A204.1 (cell line): ENCODE measurements around the gene ST7L.

ENCODE experiments used
- FAIRE-seq: peaks from 2 replicates; lab custom pipeline; 2012; peaks lifted over from hg19 to GRCh38; lab: Jason Lieb, UNC

ST7L gene

DNA sequence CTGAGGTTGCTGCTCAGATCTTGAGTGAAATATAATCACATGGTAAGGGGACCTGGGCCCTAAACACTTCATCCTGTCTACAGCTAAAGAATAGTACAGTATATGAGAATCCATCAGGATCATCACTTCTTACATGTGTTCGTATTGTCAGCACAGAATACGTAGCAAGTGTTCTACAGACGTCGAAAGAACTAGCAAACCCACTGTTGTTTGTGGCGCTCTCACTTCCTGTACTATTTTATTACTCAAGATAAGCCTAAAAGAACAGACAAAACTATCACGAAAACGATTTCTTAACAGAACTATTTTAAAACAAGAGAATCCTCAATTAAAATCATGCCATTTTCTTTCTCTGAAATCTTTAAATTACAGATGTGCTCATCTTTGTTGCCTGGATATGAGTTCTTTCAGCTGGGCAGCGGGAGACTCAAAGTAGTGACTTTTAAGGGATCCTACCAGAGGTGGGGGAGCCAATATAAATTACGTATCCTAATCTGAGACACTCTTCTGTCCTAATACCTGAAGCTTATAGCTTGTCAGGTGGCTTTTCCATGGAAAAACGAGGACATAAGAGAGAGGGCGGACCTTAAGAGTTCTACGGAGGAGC, 724 bp downstream of the ST7L start:
- no peak for FAIRE-seq

DNA sequence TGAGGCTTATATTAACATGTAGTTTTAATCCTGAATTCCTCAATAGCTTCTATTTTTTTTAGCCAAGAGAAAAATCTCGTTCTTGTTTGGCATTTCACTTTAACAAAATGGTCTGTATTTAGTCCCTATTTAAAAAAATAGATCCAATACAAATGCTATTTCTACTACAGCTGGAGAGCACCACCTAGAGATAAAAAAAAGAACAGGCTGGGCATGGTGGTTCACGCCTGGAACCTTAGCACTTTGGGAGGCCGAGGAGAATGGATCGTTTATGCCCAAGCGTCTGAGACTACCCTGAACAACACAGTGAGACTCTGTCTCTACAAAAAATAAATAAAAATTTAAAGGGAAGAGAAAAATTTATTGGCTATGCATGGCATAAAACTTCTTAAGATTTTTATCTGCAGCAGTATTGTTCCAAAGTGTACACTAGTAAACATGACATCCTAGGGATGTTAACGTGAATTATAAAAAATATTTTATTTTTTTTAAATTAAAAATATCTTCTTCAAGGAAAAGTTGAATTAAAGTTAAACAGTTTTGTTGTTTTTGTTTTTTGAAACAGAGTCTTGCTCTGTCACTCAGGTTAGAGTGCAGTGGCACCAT, 4.4 kb downstream of the ST7L start:
- FAIRE-seq = peak; percentile 66

DNA sequence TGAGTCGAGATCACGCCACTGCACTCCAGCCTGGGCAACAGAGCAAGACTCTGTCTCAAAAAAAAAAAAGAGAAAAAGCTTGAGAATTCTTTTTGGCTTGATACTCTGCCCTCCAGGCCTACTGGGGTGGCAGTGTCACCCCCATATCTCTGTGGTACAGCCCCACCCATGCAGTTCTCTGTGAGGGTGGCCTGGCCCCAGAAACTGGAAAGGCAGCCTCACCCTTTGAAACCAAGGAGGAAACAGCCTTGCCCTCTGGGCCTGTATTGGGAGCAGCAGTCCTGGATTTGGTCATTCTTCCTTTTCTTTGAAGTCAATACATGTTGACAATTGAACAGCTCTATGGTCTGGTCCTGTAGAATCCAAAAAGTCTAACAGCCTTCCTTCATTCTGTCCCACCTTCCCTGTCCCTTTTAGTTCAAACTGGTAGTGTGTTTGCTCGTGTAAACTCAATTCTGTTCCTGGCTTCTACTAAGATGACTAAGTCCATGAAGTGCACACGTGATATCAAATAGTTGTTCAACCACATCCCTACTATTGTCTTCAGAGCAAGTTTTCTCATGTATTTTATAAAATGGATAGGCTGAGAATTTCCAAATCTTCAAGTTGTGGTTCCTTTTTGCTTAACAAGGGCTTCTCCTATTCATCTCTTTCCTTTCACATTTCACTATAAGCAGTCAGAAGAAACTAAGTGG, 13.2 kb downstream of the ST7L start:
- FAIRE-seq = no peak

DNA sequence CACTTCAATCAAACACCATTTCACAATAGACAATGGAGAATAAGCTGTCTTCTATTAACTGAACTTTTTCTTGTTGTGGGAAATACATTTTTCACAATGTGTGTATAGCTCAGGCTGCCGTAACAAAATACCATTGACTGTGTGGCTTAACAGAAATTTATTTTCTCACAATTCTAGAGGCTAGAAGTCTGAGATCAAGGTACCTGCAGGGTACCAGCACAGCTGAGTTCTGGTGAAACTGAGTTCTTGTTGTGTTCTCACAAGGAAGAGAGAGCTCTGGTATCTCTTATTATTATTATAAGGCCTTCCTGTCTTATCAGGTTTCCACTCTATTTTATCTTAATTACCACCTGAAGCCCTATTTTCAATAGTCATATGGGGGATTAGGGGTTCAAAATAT, 15.4 kb downstream of the ST7L start:
- FAIRE-seq = no peak

DNA sequence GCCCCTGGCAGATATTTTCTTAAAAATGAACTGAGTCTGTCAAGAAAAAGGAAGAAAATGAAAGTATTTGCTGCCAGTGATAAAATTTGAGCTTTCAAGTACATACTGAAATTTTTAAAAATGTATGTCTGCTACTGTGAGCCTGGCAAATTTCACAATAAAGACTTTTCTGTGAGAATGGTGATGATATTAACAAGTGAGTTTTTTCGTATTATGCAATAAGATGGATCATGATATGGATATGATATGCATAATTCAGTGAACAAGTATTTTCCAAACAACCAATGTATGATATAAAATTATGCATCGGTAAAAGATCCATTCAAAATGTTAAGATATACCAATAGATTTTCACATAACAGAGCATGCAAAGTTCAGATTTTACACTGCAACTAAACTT, 15.9 kb downstream of the ST7L start:
- no peak for FAIRE-seq

DNA sequence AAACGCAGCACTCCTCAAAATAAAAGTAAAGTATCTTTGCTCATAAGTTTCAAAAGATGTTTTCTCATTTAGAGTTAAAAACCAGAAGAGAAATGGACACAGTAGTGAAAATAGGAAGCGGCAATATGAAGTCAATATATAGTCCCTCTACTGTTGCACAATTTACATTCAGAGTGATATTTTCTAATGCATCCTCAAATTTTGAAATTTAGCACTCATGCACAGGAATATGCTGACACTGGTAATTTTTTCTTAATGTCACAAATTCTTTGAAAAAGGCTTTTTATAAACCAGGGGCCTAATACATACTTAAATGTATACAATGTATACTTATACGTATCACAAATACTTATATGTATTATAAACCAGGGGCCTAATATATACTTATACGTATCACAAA, 19.5 kb downstream of the ST7L start:
- no peak for FAIRE-seq

DNA sequence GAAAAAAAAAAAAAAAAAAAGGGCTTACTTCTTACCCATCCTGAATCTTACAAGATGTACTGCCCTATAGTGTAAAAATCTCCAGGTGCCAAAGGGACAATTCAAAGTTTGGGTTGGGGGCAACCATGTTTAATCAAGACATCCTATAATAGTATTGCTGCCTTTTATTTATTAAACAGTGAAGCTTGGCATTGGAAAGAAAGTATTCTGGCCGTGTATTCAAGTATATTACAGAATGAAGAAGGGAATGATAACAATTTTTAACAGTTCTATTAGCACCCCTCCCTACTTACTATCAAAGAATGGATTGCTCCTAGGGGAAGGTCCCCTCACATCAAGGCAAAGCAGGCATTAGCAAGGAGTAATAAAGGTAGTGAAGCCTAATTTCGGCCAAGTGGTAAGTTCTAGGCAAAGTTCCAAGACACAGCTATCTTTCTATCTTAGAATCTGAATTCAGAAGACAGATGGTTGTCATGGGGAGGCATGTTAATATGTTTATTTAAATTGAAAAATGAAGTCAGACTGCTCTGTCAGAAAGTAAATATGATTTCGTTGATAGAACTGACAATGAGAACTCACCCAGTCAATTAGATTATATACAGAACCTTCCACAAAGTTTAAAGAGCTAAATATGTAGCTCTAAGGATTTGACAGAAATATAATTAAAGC, 24.6 kb downstream of the ST7L start:
- FAIRE-seq = no peak

DNA sequence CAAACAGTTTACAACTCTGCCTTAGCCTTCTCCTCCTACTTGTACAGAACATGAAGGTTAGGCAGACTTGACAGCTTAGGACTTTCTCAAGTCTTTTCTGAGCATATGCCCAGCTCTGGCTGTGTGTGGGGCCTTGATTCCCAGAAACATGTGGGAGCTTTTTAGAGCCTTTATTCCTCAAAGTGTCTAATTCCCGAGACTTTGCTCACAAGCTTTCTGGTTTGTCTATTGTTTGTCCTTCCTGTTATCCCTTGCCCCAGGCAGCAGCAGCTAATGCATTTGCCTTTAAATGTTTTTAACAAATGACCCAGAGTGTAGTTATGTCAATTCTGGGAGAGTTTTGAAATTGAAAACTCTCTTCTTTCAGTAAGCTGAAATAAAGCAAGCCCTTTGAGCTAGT, 29.2 kb downstream of the ST7L start:
- FAIRE-seq = no peak

DNA sequence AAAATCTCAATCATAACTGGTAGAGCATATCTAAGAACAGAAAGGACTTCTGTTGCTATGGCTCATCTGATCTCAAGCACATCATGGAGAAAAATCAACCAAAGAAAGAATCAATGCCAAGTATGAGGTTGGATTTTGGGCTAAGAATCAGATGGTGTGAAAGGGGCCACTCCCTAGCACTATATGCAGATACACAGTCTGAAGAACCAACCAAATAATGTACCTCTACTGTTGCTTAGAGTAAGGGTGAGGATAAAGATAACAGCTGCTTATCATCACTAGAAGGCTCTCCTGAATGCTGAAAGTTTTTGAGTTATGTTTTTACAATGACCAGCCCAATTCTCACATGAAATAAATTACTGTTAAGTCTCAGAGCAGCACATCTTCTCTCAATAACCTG, 35.6 kb downstream of the ST7L start:
- no peak for FAIRE-seq

DNA sequence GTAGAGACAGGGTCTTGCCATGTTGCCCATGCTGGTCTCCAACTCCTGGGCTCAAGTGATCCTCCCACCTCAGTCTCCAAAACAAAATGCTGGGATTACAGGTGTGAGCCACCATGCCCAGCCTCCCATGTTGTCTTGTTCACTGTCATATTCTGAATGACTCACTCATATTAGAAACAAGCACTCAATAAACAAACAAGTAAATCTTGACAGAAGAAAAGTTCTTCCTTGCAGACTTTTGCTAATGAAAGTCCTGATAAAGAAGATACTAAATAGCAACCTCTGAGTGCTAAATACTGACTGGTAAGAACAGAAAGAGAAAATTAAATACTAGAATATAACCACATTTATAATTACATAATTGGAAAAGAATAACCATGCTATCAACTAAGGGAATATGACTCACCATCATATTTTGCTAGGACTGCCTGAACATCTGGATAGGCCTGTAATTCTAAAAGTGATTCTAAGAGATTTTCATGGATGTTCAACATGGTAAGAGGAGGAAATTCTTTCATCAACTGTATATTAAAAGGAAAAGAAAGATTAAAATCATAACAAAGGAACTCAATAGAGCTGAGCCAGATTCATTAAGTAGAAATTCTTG, 37.3 kb downstream of the ST7L start:
- FAIRE-seq = peak; percentile 34

DNA sequence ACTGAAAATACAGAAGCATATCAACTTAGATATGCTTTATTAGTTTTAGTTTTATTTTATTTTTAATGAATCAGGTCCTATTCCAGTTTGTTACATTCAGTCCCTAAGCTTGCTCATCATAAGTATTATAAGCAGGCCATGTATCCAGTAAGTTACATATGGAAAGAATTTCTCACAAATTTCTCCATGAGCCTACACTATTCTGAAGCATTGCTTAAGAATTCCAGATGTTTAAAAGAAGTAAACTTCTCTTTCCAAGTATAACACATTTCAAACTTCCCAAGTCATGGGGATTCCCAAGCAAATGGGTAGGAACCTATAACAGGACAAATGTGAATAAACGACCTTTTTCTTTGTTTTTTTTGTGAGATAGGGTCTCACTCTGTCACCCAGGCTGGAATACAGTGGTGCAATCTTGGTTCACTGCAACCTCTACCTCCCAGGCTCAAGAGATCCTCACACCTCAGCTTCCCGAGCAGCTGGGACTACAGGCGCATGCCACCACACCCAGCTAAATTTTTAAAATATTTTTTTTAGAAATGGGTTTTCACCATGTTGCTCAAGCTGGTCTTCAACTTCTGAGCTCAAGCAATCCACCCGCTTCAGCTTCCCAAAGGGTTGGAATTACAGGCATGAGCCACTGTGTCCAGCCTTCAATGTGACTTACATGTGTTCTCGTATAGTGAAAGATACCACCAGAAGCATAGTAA, 39.0 kb downstream of the ST7L start:
- FAIRE-seq = no peak

DNA sequence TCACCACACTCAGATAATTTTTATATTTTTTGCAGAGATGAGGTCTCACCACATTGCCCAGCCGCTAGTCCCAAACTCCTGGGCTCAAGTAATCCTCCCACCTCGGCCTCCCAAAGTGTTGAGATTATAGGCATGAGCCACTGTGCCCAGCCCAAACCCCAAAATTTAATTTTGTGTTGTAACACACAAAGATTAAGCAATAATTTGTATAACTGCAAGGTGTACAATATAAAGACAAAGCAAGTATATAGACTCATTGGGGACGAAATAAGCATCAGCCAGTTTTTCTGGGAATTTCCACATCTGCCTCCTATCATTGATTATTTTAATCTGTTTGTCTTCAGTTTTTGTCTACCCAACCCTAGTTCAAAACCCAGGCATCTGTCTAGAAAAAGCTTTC, 42.7 kb downstream of the ST7L start:
- no peak for FAIRE-seq

DNA sequence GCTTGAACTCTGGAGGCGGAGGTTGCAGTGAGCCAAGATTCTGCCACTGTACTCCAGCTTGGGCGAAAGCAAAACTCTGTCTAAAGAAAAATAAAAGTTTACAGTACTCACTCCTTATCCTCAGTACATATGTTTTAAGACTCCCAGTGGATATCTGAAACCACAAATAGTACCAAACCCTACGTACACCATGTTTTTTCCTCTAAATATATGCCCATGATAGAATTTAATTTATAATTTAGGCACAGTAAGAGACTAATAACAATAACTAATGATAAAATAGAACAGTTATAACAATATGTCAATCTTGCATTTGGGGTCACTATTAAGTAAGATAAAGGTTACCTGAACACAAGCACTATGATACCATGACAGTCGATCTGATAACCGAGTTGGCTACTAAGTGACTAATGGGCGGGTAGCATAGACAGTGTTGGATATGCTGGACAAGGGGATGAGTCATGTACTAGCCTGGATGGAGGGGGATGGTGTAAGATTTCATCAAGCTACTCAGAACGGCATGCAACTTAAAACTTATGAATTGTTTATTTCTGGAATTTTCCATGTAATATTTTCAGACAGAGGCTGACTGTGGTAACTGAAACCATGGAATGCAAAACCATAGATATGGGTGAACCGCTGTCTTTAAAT, 43.7 kb downstream of the ST7L start:
- FAIRE-seq = no peak

DNA sequence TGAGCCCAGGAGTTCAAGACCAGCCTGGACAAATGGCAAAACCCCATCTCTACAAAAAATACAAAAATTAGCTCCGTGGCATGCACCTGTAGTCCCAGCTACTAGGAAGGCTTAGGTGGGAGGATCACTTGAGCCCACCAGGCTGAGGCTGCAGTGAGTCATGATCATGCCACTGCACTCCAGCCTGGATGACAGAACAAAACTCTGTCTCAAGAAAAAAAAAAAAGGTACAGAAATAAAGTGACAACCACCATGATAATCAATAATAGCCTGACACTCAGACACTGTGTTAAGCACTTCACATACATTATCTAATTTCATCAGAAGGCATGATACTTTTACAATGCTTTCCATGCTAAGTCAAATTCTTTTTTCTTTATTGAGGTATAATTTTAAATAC, 53.1 kb downstream of the ST7L start:
- no peak for FAIRE-seq

DNA sequence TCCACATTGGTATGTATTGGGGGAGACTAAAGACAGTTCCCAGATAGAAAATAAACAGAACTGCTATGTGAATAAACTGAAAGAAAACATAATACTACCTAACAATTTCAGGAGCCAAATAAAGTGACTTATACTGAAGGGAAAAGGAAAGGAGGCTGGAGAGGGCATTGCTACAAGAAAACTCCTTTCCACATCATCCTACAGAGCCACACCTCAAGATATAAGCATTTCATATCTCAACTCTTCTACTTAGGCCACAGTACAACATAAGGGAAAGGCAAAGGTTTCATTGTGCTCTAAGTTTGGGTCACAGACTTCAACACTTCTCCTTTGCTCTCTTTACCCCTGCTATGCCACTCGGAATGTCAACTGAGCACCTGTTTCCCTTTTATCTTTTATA, 54.9 kb downstream of the ST7L start:
- FAIRE-seq = no peak

DNA sequence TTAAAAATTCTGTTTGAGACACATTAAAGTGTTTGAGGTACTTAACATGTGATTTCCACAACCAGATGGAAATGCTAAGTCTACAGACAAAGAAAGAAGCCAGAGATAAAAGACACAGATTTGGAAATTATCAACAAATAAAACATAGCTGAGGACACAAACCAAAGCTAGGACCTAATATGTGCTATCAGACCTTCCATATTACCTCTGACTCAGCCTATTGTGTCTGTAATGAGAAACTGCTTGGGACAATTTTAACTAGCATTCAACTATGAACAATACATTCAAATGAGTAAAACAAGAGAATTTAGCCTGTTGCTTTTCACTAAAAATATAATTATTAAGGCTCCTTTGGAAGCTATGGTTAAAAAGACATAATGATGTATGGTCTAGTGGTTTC, 55.6 kb downstream of the ST7L start:
- FAIRE-seq = no peak

DNA sequence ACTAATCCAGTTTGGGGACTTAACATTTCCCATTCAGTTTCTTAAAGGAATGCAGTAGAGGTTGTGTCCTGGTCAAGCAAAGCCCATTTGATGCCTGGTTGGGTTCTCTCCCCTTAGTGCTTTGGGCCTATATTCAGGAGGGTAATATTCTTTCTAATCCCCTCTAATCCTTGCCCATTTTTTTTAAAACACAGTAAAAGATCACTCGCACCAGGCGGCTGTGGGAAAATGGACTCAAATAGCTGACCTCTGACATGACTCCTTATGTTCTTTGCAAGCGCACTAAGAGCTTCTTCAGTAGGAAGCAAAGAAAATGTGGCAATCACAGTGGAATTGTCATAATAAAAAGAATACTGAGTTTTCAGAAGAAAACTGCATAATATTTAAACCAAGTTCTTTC, 60.3 kb downstream of the ST7L start:
- FAIRE-seq = no peak

DNA sequence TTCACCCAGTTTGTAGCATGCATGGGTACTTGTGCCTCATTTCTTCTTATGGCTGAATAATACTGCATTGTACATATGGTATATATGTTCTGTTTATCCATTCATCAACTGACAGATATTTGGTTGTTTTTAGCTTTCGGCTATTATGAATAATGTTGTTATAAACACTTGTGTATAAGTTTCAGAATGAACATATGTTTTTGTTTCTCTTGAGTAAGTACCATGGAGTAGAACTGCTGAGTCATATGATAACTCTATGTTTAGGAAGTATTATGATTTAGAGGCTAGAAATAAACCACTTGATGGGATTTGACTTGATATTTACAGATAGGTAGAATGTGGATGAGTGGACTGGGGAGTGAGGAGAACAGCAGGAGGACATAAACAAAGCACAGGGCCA, 61.6 kb downstream of the ST7L start:
- no peak for FAIRE-seq

DNA sequence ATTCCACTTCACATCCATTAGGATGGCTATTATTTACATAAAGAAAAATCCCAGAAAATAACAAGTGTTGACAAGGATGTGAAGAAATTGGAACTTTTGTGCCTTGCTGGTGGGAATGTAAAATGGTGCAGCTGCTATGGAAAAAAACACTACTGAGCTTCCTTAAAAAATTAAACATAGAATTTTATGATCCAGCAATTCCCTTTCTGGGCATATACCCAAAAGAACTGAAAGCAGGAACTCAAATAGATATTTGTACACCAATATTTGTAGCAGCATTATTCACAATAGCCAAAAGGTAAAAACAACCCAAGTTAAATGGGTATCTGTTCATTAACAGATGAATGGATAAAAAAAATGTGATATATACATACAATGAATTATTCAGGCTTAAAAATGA, 64.5 kb downstream of the ST7L start:
- no peak for FAIRE-seq

DNA sequence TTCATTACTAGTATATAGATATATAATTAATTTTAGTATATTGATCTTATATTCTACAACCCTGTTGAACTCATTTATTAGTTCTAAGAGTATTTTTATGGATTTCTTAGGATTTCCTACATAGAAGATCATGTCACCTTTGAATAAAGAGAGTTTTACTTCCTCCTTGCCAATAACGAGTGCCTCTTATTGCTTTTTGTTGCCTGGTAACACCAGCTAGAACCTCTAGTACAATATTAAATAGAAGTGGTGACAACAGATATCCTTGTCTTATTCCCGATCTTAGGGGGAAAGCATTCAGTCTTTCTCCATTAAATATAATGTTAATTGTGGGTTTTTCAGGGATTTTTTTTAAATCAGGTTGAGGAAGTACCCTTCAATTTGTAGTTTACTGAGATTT, 69.4 kb downstream of the ST7L start:
- no peak for FAIRE-seq

DNA sequence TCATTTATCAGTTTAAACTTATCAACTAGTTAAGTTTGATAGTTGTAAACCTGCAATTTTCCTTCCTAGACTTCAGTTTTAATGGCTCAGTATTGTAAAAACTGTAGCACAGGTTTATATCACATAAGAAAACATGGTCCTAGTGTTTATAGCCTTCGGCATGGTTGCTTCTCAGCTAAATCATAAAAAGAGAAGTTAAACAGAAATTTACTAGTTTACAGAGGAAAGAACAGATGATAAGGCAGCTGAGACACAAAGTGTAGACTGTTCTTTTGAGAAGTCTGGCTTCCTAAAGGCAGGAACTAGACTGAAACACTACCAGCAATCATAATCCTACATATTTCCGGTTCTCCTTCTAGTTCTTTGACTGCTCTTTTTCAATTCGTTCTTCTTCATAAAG, 70.4 kb downstream of the ST7L start:
- no peak for FAIRE-seq

DNA sequence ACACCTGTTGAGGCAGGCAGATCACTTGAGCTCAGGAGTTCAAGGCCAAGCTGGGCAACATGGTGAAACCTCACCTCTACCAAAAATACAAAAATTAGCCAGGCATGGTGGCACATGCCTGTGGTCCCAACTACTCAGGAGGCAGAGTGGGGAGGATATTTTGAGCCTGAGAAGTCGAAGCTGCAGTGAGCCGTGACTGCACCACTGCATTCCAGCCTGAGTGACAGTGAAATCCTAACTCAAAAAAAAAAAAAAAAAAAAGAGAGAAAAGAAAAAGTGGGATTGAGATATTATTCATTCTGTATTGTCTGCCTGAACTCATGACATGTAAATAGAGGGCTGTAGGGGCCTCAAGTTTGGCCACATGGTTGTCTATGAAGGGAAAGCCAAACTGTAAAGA, 72.9 kb downstream of the ST7L start:
- FAIRE-seq = no peak
